ENCODE data around the gene EGR1.

The EGR1 gene

DNA sequence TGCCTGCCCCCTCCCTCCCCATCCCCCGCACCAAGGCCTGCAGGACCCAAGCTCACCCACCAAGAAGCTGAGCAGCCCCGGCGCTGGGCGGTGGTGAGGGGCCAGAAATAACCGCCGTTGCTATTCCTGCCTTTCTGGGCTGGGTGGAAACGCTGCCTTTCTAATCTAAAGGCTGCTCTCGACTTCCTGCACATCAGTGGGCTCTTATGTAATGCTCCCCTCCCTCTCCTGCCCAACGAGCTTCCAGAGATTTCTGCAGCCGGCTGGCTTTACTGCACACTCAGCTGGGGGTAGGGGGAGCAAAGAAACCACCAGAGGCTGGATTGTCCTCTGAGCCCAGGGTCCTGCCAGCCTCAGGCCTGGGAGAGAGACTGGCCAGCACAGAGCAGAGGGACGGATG, 6.9 kb upstream of the EGR1 start:
- no peaks in the 10 kb centered on the region for H3K9me3 ChIP-seq (ENCODE audit: low read length)
- no peak overlapping the region for H3K4me2 ChIP-seq (ENCODE audit: low read length)
- no peaks in the 10 kb centered on the region for H3K36me3 ChIP-seq (ENCODE audit: insufficient read depth, low read length)
- TF ChIP-seq EZH2 (IDR thresholded peaks at IDR 0.05; ENCODE audit: borderline replicate concordance, low read length), result no peak
- TF ChIP-seq, protein P1, sequence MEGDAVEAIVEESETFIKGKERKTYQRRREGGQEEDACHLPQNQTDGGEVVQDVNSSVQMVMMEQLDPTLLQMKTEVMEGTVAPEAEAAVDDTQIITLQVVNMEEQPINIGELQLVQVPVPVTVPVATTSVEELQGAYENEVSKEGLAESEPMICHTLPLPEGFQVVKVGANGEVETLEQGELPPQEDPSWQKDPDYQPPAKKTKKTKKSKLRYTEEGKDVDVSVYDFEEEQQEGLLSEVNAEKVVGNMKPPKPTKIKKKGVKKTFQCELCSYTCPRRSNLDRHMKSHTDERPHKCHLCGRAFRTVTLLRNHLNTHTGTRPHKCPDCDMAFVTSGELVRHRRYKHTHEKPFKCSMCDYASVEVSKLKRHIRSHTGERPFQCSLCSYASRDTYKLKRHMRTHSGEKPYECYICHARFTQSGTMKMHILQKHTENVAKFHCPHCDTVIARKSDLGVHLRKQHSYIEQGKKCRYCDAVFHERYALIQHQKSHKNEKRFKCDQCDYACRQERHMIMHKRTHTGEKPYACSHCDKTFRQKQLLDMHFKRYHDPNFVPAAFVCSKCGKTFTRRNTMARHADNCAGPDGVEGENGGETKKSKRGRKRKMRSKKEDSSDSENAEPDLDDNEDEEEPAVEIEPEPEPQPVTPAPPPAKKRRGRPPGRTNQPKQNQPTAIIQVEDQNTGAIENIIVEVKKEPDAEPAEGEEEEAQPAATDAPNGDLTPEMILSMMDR (IDR thresholded peaks at IDR 0.05; ENCODE audit: low read length), result no peak
- H3K4me3 ChIP-seq (ENCODE audit: low read depth, low read length, poor library complexity, severe bottlenecking), result no peak overlapping the region
- no peaks in the 10 kb centered on the region for H4K20me1 ChIP-seq (ENCODE audit: insufficient read depth, low read length)
- H3K9ac ChIP-seq (ENCODE audit: low read length), result no peak overlapping the region
- H3K4me1 ChIP-seq (ENCODE audit: insufficient read depth, low read length, severe bottlenecking), result peaks cover 32% of the 10 kb centered on the region
- no peak overlapping the region for H3K27ac ChIP-seq (ENCODE audit: low read depth, low read length, poor library complexity, severe bottlenecking)
- no peaks in the 10 kb centered on the region for H3K9me2 ChIP-seq (ENCODE audit: low read depth, low read length)
- no peaks in the 10 kb centered on the region for H3K79me2 ChIP-seq (ENCODE audit: insufficient read depth, low read length)
- no peaks in the 10 kb centered on the region for H3F3A ChIP-seq (ENCODE audit: insufficient read depth, low read length)
- no peak overlapping the region for H2AFZ ChIP-seq (ENCODE audit: low read length)
- 0 out of 2 replicates have a peak, but pooled peaks cover 4% of the 10 kb centered on the region for H3K27me3 ChIP-seq (ENCODE audit: insufficient read depth, low read length)

DNA sequence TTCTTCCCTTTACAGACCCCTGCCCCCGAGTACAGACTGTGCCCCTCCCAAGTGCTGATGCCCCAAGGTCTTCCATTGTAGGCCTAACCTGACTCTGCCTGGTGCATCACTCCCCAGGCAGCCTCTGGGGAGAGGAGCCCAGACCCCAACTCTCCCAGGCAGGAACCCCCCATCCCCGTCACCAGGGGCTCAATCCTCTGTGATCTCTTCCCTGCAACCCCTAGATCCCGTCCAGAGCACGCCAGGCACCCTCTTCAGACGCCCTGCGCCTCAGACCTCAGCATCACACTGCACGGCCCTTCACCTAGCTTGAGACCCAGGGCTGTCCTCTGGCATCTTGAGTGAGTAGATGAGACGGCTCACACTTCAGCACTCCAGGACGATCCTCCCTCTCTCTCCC, 6.4 kb upstream of the EGR1 start:
- H3F3A ChIP-seq (ENCODE audit: insufficient read depth, low read length), result no peaks in the 10 kb centered on the region
- H4K20me1 ChIP-seq (ENCODE audit: insufficient read depth, low read length), result no peaks in the 10 kb centered on the region
- H3K9me3 ChIP-seq (ENCODE audit: low read length), result no peaks in the 10 kb centered on the region
- H3K9ac ChIP-seq (ENCODE audit: low read length), result peak overlapping the region; percentile 11; the same call in 1 of the 2 replicates
- H3K27me3 ChIP-seq (ENCODE audit: insufficient read depth, low read length), result 0 out of 2 replicates have a peak, but pooled peaks cover 4% of the 10 kb centered on the region
- H3K4me2 ChIP-seq (ENCODE audit: low read length), result peak overlapping the region; percentile 23; the same call in 1 of the 2 replicates
- no peaks in the 10 kb centered on the region for H3K9me2 ChIP-seq (ENCODE audit: low read depth, low read length)
- TF ChIP-seq, protein P1 (IDR thresholded peaks at IDR 0.05; ENCODE audit: low read length), result no peak
- no peak for TF ChIP-seq EZH2 (IDR thresholded peaks at IDR 0.05; ENCODE audit: borderline replicate concordance, low read length)
- H3K36me3 ChIP-seq (ENCODE audit: insufficient read depth, low read length), result no peaks in the 10 kb centered on the region
- H2AFZ ChIP-seq (ENCODE audit: low read length), result no peak overlapping the region
- H3K79me2 ChIP-seq (ENCODE audit: insufficient read depth, low read length), result no peaks in the 10 kb centered on the region
- H3K4me3 ChIP-seq (ENCODE audit: low read depth, low read length, poor library complexity, severe bottlenecking), result no peak overlapping the region
- peaks cover 37% of the 10 kb centered on the region for H3K4me1 ChIP-seq (ENCODE audit: insufficient read depth, low read length, severe bottlenecking)
- H3K27ac ChIP-seq (ENCODE audit: low read depth, low read length, poor library complexity, severe bottlenecking), result peak overlapping the region; percentile 58

DNA sequence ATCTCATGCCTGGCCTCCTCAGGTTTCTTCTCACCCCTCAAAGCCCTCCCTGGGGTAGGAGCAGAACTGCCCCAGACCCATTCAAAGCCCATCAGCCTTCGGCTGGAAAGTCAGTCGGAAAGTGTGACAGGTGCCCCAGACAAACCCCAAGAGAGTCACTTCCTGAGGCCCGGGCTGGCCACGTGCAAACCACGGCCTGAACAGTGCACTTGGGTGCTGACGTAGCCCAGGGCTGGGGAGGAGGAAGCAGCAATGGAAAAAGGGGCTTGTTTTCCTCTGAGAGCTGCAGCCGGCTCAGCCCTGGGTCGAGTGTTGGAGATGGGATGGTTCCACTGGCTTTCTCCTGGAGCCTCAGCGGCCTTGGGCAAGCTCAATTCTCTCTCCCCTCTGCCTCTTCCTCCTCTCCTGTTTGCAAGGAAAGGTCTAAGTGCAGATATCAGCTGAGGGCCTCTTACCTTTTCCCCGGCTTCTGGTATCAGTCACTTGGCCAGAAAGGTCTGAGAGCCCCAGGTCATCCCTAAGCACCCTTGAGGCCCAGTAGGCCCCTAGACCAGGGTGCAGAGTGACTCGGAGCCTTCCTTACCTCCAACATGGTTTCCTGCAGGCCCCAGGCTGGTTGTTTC, 5.9 kb upstream of the EGR1 start:
- no peak overlapping the region for H2AFZ ChIP-seq (ENCODE audit: low read length)
- no peak for TF ChIP-seq EZH2 (IDR thresholded peaks at IDR 0.05; ENCODE audit: borderline replicate concordance, low read length)
- TF ChIP-seq, protein P1 (IDR thresholded peaks at IDR 0.05; ENCODE audit: low read length), result no peak
- H3K9ac ChIP-seq (ENCODE audit: low read length), result peak overlapping the region; percentile 17; the same call in 1 of the 2 replicates
- H3K36me3 ChIP-seq (ENCODE audit: insufficient read depth, low read length), result no peaks in the 10 kb centered on the region
- peaks cover 37% of the 10 kb centered on the region for H3K4me1 ChIP-seq (ENCODE audit: insufficient read depth, low read length, severe bottlenecking)
- peak overlapping the region; percentile 58 for H3K27ac ChIP-seq (ENCODE audit: low read depth, low read length, poor library complexity, severe bottlenecking)
- H3F3A ChIP-seq (ENCODE audit: insufficient read depth, low read length), result no peaks in the 10 kb centered on the region
- no peak overlapping the region for H3K4me3 ChIP-seq (ENCODE audit: low read depth, low read length, poor library complexity, severe bottlenecking)
- H3K79me2 ChIP-seq (ENCODE audit: insufficient read depth, low read length), result no peaks in the 10 kb centered on the region
- no peaks in the 10 kb centered on the region for H4K20me1 ChIP-seq (ENCODE audit: insufficient read depth, low read length)
- no peaks in the 10 kb centered on the region for H3K9me3 ChIP-seq (ENCODE audit: low read length)
- peak overlapping the region; percentile 23; the same call in 1 of the 2 replicates for H3K4me2 ChIP-seq (ENCODE audit: low read length)
- H3K27me3 ChIP-seq (ENCODE audit: insufficient read depth, low read length), result no peaks in the 10 kb centered on the region
- H3K9me2 ChIP-seq (ENCODE audit: low read depth, low read length), result no peaks in the 10 kb centered on the region
